HG03432 (cell line): Measurements from ENCODE around the gene CEMIP.

Source experiments
- ATAC-seq: cut with Tn5 transposase; IDR thresholded peaks from one replicate; pipeline ENCODE4 v1.9.1; 2021; ENCODE audit warnings: mild to moderate bottlenecking, moderate library complexity; ENCODE audit not compliant: unreplicated experiment

Gene CEMIP

DNA sequence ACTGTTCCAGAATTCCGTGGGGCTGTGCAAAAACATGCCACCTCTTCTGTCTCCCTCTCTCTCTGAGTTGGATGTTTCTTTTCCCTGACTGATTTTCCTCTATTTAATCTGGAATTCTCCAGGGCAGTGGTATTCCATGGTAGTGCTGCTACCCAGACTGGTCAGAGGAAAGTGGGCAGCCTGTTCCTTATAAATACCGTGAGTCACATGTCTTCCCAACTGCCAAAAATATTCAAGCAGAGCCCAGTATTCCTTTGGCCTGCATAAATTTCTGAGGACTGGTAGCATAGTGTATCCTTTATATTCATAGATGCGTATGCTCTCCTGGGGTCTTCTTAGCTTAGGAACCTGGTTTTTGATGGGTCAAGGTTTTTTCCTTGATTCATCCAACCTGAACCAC is 40.9 kb downstream of the CEMIP start:
- ATAC-seq, result no peak

GRCh38 chr15:80822256-80822655 is 43.1 kb downstream of the CEMIP start:
- no peak for ATAC-seq

- no peak for ATAC-seq
Measured at GRCh38 chr15:80822676-80823075, 43.5 kb downstream of the CEMIP start.

- ATAC-seq, result no peak
Measured at GRCh38 chr15:80823120-80823519, 44.0 kb downstream of the CEMIP start.

DNA sequence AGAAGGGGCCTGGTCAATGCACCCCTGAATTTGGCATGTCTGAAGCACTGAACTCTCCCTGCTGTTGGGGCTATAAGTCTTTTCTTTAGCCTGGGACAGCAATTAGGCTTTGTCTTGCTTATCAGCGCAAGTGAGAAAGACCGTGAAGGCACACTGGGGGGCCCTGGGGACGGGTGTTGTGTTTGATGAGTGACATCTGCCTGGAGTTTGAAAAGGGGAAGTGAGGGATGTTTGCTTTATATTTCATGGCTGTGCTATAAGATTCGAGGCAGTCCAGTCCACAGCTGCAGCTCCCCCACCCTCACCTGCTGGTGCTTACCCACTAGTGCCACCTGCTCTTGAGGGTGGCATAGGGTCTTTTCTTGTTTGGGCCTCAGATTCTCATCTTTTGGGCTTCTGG is 44.8 kb downstream of the CEMIP start:
- ATAC-seq, result no peak

GRCh38 chr15:80825361-80826030 is 46.3 kb downstream of the CEMIP start:
- ATAC-seq, result no peak

GRCh38 chr15:80828796-80829195 is 49.6 kb downstream of the CEMIP start:
- no peak for ATAC-seq

DNA sequence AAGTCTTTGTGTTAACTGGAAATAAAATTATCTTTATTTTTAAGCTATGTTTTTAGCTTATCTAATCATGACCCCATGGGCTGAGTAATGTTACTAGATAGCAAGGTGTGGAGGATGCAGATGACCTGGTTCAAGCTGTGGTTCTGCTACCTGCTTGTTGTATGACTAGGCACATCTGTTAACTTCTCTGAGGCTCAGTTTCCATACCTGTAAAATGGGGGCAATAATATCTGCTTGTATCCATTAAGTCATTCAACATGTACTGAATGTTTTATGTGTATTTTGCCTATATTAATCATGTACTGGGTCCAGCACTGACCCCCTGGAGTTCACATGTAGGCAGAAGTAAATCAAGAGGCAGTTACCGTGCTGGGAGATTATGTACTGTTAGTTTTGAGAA is 51.5 kb downstream of the CEMIP start:
- ATAC-seq, result no peak

GRCh38 chr15:80831192-80831591 is 52.0 kb downstream of the CEMIP start:
- no peak for ATAC-seq

DNA sequence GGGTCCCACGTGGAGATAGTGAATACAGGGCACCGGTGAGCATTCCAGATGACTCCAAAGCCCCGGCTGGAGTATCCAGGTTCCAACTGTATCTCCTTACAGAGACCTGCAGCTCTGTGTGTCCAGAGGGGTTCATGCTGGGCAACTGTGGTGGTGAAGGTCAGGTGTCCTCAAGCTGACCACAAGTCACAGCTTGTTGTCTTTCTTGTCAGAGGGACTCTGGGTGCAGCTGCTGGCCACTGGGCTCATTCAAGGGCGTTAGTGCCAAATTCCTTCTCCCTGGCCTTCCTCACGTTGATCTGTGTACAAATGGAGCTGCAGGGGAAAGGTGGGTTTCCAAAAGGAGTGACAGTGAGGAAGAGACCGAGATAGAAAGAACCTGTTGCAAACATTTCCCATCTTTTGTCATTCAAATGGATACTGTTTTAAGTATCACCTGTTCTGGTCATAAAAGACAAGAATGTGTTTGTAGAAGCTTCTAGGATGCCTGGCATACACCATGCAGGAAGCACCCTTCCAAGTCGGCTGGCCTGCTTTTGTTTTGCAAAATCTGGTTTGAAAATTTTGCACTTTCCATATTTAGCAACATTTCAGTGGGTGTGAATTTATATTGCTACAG is 52.5 kb downstream of the CEMIP start:
- no peak for ATAC-seq

DNA sequence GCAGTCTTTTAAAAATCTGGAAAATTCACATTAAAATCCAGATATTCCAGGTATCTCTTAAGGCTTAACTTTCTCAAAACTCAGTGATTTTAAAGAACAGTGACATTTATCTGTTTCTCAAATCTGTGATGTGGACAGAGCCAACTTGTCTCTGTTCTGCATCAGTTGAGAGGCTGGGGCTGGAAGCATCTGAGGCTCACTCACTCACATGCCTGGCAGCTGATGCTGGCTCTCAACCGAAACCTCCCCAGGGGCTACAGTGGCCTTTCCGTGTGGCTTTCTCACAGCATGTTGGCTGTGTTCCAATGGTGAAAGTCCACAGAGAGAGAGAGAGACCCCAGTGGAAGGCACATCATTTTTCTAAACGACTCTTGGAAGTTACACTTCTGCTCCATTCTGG is 53.5 kb downstream of the CEMIP start:
- ATAC-seq, result no peak

DNA sequence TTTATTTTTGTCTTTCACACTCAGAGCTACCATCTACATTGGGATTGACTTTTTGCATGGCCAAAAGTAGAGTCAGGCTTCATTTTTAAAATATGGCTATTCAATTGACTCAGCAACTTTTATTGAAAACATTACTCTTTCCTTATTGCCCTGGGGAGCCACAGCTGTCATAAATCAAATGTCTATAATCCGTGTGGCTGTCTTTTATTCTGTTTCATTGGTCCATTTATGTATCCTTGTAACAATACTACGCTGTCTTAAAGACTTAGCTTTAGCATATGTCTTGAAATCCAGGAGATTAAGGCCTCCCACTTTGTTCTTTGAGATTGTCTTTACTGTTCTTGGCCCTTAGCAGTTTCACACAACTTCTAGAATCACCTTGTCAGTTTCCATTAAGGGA is 55.2 kb downstream of the CEMIP start:
- no peak for ATAC-seq

- ATAC-seq, result no peak
Measured at GRCh38 chr15:80834906-80835305, 55.7 kb downstream of the CEMIP start.

- no peak for ATAC-seq
Measured at GRCh38 chr15:80835336-80835735, 56.2 kb downstream of the CEMIP start.

- ATAC-seq, result no peak
Measured at GRCh38 chr15:80836223-80836622, 57.1 kb downstream of the CEMIP start.

DNA sequence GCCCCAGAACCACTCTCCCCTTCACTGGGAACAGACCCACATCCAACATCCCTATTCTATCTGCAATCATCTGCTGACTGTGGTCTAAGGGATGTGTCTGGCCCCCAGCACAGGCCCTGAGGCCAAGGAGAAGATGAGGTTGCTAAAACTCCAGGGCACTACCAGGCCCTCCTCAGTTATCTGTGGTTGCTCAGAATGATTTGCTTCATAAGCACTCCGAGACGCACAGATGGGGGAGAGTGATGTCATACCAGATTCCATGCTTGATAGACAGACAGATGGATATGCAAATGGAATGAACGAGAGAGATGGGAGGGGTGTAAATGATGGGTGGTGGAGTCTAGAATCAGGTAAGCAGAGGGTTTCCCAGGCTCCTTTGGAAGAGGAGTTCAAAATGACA is 57.8 kb downstream of the CEMIP start:
- ATAC-seq, result no peak

DNA sequence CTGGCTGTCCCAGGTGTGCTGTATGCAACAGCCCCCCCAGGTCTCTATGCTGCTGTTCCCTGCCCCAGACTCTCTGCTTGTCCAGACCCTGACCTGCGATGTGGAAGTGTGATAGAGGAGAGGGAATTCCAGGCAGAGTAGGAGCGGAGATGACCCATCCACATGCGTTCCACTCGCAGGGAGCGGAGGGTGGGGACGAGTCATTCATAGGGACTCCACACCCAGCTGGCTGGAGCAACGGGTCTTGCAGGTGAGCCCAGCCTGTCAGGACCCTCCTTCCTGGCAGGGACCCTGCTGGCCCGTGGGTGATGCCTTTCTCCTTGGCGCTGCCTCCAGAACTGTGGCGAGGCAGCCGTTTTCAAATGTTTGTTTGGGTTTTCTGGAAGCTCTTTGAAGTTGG is 58.8 kb downstream of the CEMIP start:
- no peak for ATAC-seq

- ATAC-seq, result no peak
Measured at GRCh38 chr15:80838666-80839065, 59.5 kb downstream of the CEMIP start.

- ATAC-seq, result no peak
Measured at GRCh38 chr15:80839764-80840130, 60.6 kb downstream of the CEMIP start.

DNA sequence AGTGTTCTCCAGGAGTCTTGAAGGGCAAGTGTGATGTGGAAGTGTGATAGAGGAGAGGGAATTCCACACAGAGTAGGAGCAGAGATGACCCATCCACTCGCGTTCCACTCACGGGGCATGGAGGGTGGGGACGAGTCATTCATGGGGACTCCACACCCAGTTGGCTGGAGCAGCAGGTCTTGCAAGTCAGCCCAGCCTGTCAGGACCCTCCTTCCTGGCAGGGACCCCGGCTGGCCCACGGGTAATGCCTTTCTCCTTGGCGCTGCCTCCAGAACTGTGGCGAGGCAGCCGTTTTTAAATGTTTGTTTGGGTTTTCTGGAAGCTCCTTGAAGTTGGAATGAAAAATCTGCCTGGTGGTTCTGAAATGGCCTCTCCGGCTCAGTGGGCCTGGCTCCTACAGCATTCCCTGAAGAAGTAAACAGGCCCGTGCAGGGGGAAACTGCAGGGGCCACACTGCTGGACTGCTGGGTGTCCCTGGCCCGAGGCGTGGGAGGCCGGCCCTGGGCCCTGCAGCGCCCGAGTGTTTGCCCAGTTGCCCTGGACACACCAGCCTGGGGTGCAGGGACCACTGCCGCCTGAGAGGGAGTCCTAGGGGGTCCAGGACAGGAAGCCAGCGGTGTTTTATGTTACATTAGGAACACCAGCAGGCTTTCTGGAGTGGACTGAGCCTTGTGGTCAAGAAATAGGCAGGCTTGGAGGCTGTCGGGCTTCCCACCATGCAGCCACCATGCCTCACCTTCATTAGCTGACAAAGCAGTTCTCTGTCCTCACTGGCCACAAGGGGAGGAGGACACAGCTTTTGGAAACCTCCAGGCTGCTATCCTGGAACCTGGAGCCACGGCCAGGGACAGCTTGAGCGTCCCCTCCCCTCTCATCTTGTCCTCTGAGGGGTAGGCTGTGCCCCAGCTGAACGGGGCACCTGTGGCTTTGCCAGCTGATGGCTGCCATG is 61.3 kb downstream of the CEMIP start:
- no peak for ATAC-seq

DNA sequence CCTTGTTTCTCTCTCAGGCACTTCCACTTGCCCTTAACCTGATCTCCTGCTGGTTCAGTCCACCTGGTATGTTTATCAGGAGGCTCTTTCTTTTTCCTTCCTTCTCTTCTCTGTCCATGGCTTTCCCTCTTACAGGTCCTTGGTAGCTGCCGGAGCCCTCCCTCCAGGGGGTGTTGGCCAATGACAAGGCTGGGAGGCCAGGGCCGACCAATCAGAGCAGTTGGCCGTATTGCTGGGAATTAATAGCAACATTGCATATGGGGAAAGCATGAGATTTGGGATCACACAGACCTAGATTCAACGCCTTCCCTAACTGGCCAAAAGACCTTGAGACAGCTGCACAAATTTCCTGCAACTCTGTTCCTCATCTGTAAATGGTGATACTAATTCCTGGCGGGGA is 62.4 kb downstream of the CEMIP start:
- ATAC-seq, result no peak
